Measurements from ENCODE around the gene ADD2. TPM values are rescaled to one million over a fixed set of nuclear protein-coding genes. Genes with fewer than 3 reads are reported as not detected.

The ADD2 gene
- total RNA-seq, 1 experiment from 2014 or later = 124 TPM

DNA sequence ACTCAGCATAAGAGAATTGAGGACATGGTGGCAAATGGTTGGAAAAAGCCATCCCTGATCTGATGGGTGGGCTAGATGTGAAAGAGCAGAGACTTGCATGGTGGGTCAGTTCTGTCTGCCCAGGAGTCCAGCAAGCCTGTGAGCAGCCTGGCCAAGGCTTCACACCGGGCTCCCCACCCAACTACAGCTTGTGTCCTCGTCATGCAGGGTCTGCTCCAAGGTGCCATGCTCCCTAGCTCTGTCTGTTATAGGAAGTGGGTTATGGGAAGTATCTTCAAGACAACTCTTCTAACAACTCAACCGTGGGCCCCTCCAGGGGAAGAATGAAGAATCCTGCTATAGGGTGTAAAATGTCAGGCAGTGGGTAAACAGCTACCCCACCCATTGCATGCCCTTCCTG, 97.4 kb downstream of the ADD2 start:
- H4K91ac ChIP-seq (ENCODE audit: insufficient read length, low read depth, low read length) = no peak overlapping the region
- H3K9me3 ChIP-seq (ENCODE audit: control insufficient read depth, low read depth, low read length) = no peaks in the 10 kb centered on the region
- no peaks in the 10 kb centered on the region for H3K27me3 ChIP-seq (ENCODE audit: insufficient read depth, low read length)
- Mint-ChIP-seq H3K4me1 (peaks cover 0 to 5% of the 10 kb centered on the region in 2 experiments; a peak in 2 of 4 replicates), H3K4me3 (no peak overlapping the region), H3K27me3 (ENCODE audit: low read depth) (no peaks in the 10 kb centered on the region), H3K9me3 (no peaks in the 10 kb centered on the region), H3K36me3 (ENCODE audit: insufficient read depth in 1 of 3, low read depth in 3 of 3) (peaks cover 62 to 86% (median 68%) of the 10 kb centered on the region in 3 experiments), H3K27ac (peak overlapping the region in 1 of 3 experiments; percentile 12; a peak in 1 of 7 replicates)
- no peak overlapping the region for H3K18ac ChIP-seq (ENCODE audit: insufficient read length, low read depth, low read length)
- peak; percentile 11 for DNase-seq
- no peak overlapping the region for H2AK5ac ChIP-seq (ENCODE audit: insufficient read length, low read length)
- no peak overlapping the region for H3K56ac ChIP-seq (ENCODE audit: insufficient read length, low read depth, low read length)
- no peak overlapping the region for H3K4ac ChIP-seq (ENCODE audit: low read depth, low read length)
- H3K4me2 ChIP-seq (ENCODE audit: insufficient read depth, insufficient read length, low read length) = no peak overlapping the region
- no peak overlapping the region for H2BK120ac ChIP-seq (ENCODE audit: low read depth, low read length, poor library complexity, severe bottlenecking)
- no peak overlapping the region for H2BK5ac ChIP-seq (ENCODE audit: insufficient read length, low read length)
- H3K79me1 ChIP-seq (ENCODE audit: insufficient read depth, low read depth, low read length, poor library complexity, severe bottlenecking) = no peaks in the 10 kb centered on the region
- no peak overlapping the region for H2AFZ ChIP-seq (ENCODE audit: low read length)
- H3K27ac ChIP-seq (ENCODE audit: insufficient read length, low read depth, low read length) = no peak overlapping the region
- H4K5ac ChIP-seq (ENCODE audit: insufficient read length, low read depth, low read length) = no peak overlapping the region
- H4K20me1 ChIP-seq (ENCODE audit: control insufficient read depth, insufficient read depth, insufficient read length) = no peaks in the 10 kb centered on the region
- WGBS (ENCODE audit: extremely low coverage, insufficient read length, low lambda C conversion rate) = no CpG with 5 or more reads among the region's 3 CpGs
- no peaks in the 10 kb centered on the region for H3K23me2 ChIP-seq (ENCODE audit: insufficient read length, low read depth, low read length, poor library complexity, severe bottlenecking)
- H3T11ph ChIP-seq (ENCODE audit: low read length) = no peak overlapping the region
- no peak overlapping the region for H2BK15ac ChIP-seq (ENCODE audit: low read depth, low read length)
- TF ChIP-seq, protein P1, sequence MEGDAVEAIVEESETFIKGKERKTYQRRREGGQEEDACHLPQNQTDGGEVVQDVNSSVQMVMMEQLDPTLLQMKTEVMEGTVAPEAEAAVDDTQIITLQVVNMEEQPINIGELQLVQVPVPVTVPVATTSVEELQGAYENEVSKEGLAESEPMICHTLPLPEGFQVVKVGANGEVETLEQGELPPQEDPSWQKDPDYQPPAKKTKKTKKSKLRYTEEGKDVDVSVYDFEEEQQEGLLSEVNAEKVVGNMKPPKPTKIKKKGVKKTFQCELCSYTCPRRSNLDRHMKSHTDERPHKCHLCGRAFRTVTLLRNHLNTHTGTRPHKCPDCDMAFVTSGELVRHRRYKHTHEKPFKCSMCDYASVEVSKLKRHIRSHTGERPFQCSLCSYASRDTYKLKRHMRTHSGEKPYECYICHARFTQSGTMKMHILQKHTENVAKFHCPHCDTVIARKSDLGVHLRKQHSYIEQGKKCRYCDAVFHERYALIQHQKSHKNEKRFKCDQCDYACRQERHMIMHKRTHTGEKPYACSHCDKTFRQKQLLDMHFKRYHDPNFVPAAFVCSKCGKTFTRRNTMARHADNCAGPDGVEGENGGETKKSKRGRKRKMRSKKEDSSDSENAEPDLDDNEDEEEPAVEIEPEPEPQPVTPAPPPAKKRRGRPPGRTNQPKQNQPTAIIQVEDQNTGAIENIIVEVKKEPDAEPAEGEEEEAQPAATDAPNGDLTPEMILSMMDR (conservative IDR thresholded peaks at IDR 0.05) = no peak
- H3K4me1 ChIP-seq (ENCODE audit: insufficient read depth, low read length) = no peaks in the 10 kb centered on the region
- no peak overlapping the region for H3K23ac ChIP-seq (ENCODE audit: insufficient read length, low read depth, low read length)
- no peak overlapping the region for H3K14ac ChIP-seq (ENCODE audit: insufficient read depth, low read length)
- H3K9ac ChIP-seq (ENCODE audit: extremely low read depth, insufficient read length, low read length) = no peak overlapping the region
- no peaks in the 10 kb centered on the region for H3K79me2 ChIP-seq (ENCODE audit: insufficient read depth, low read length)
- no peak overlapping the region for H2BK20ac ChIP-seq (ENCODE audit: low read depth, low read length, poor library complexity, severe bottlenecking)
- no peak overlapping the region for H2BK12ac ChIP-seq (ENCODE audit: insufficient read length, low read depth, low read length)
- H4K8ac ChIP-seq (replicated peaks; ENCODE audit: insufficient read length, low read depth, low read length) = no peak overlapping the region

Measured in H9 (cell line).